Testis (tissue), 3 donors: ENCODE results near the gene GMEB2. TPM values are rescaled to one million over a fixed set of nuclear protein-coding genes. Genes with fewer than 3 reads are reported as not detected.

Experiments used
- DNase-seq: peaks from one replicate; pipeline ENCODE4 v3.0.0-alpha.2; 2019
- H3K27ac ChIP-seq, 2 donors: fragments of 200-600 bp; sonication (generic); one replicate each; pipeline ENCODE4 v1.5.1; 2019
- H3K27me3 ChIP-seq: fragments of 200-600 bp; sonication (generic); one replicate; pipeline ENCODE4 v1.5.1; 2019
- H3K36me3 ChIP-seq: fragments of 200-600 bp; sonication (generic); one replicate; pipeline ENCODE4 v1.5.1; 2017; ENCODE audit warnings: low read depth; ENCODE audit errors: missing control alignments
- H3K4me1 ChIP-seq: fragments of 200-600 bp; sonication (generic); one replicate; pipeline ENCODE4 v1.5.1; 2019
- H3K4me3 ChIP-seq, 2 donors: fragments of 200-600 bp; sonication (generic); one replicate each; pipeline ENCODE4 v1.5.1; 2017 to 2019
- H3K9me3 ChIP-seq: fragments of 200-600 bp; sonication (generic); one replicate; pipeline ENCODE4 v1.5.1; 2017
- POLR2A ChIP-seq: fragments of 450-650 bp; IDR thresholded peaks from one replicate; pipeline ENCODE4 v1.6.1; 2017; ENCODE audit warnings: antibody characterized with exemption, mild to moderate bottlenecking, moderate library complexity
- WGBS, 2 donors: methylation state at CpG; one replicate each; pipeline ENCODE4 v1.1.5; 2018; 5-methylcytosine and 5-hydroxymethylcytosine counted together
- intact Hi-C: fragments of 100-400 bp; cut with DNase I; formaldehyde crosslinking; loops from one replicate; pipeline ENCODE4 v1.15.1; 2023; ENCODE audit warnings: low total_unique reads
- polyA plus RNA-seq: library from polyadenylated mRNA; stranded (reverse); fragments of 350-450 nt; fragmentation: Illumina TruSeq; extraction: RNeasy Lipid Tissue Mini Kit (QIAGEN cat#74804); gene quantifications from one replicate; pipeline ENCODE4 v1.2.3, GENCODE V29; 2014; ENCODE audit warnings: low read depth, low replicate concordance; ENCODE audit not compliant: insufficient read depth
- total RNA-seq, 2 donors: library from RNA; depleted of rRNA; stranded (reverse); fragments of >200 nt; gene quantifications; one replicate each; pipeline ENCODE4 v1.2.3, GENCODE V29; 2016
- TF ChIP-seq, protein P1 (sequence below), 3 experiments: fragments of 450-650 bp in 2 of 3; fragments of 200-600 bp in 1 of 3; sonication (generic) in 1 of 3; IDR thresholded peaks; one replicate each; pipeline ENCODE4 v1.5.1; 2016 to 2019; ENCODE audit warnings: antibody characterized with exemption in 3 of 3, mild to moderate bottlenecking in 2 of 3, moderate library complexity in 1 of 3

GMEB2 gene
- total and polyA plus RNA-seq, 3 donors from 2014 or later = 20.3 to 33.1 (median 31.0) TPM

DNA sequence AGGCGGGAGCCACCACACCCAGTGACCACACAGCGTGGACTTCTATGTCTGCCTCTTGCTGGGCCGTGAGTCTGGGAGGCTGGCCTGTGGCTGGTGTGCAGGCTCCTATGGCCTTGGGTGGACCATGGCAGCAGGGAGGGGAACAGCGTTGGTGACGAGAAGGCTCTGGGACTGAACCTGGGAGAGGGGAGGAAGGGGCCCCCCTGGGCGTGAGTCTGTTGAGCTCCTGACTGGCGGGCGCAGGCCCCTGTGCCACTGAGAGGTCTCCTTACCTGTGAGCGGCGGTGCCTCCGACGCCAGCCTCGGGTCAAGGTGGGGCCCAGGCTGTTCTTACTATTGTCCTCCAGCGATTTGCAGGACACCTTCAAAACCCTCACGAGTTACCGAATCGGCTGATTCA, 40.1 kb downstream of the GMEB2 start:
- TF ChIP-seq POLR2A = no peak
- TF ChIP-seq, protein P1, sequence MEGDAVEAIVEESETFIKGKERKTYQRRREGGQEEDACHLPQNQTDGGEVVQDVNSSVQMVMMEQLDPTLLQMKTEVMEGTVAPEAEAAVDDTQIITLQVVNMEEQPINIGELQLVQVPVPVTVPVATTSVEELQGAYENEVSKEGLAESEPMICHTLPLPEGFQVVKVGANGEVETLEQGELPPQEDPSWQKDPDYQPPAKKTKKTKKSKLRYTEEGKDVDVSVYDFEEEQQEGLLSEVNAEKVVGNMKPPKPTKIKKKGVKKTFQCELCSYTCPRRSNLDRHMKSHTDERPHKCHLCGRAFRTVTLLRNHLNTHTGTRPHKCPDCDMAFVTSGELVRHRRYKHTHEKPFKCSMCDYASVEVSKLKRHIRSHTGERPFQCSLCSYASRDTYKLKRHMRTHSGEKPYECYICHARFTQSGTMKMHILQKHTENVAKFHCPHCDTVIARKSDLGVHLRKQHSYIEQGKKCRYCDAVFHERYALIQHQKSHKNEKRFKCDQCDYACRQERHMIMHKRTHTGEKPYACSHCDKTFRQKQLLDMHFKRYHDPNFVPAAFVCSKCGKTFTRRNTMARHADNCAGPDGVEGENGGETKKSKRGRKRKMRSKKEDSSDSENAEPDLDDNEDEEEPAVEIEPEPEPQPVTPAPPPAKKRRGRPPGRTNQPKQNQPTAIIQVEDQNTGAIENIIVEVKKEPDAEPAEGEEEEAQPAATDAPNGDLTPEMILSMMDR (IDR thresholded peaks at IDR 0.05) = no peak
- Histone ChIP-seq H3K27ac (no peak overlapping the region), H3K9me3 (no peaks in the 10 kb centered on the region), H3K4me1 (no peaks in the 10 kb centered on the region), H3K36me3 (no peaks in the 10 kb centered on the region), H3K4me3 (no peak overlapping the region), H3K27me3 (no peaks in the 10 kb centered on the region)
- WGBS, 2 donors = 95 to 100% methylated on average over 9 to 17 of the region's 17 CpGs
- no peak for DNase-seq
- intact Hi-C loops = no loop called here

DNA sequence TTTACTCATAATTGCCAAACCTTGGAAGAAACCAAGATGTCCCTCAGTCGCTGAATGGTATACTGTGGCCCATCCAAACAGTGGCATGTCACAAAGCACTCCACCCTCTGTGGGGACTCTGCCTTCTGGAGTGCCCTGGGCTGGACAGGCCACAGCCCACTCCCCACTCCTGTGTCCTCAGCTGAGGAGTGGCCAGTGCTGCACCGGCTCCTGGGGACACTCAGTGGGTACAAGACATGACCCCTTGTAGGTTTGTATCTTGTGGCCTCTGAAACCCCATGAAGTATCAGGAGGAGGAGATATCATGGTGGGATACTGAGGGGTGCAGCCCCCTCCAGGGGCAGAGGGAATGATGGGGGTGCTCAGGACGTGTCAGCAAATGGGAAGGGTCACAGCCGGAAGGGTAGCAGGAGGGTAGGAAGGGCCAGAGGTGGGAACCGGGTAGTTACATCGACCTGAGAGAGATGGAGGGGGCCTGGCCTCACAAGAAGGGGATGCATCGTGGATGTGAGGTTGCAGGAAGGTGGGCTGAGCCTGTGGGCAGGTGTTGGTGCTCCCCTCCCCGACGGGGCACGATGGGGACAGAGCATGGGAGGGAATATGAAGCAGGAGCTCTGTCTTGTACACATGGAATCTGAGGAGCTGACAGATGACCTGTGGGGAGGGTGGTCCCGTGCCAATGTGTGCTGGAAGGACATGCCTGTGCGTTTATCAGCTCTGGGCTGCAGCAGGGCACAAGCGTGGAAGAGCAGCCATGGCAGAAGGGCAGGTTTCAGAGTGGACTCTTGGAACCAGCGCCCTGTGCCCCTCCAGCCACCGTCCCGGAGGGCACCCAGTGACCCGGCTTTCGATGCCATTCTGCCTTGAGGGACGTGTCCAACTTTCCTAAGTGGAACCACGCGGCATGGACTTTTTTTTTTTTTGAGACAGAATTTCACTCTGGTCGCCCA, 41.0 kb downstream of the GMEB2 start:
- no peak for DNase-seq
- intact Hi-C loops = no loop called here
- H3K27me3 ChIP-seq = no peaks in the 10 kb centered on the region
- H3K9me3 ChIP-seq = no peaks in the 10 kb centered on the region
- no peak for TF ChIP-seq POLR2A
- TF ChIP-seq, protein P1 (IDR thresholded peaks at IDR 0.05) = no peak
- H3K36me3 ChIP-seq = no peaks in the 10 kb centered on the region
- 86 to 89% methylated on average over 21 to 22 of the region's 22 CpGs for WGBS, 2 donors
- no peak overlapping the region for H3K27ac ChIP-seq
- H3K4me3 ChIP-seq = no peak overlapping the region
- no peaks in the 10 kb centered on the region for H3K4me1 ChIP-seq

DNA sequence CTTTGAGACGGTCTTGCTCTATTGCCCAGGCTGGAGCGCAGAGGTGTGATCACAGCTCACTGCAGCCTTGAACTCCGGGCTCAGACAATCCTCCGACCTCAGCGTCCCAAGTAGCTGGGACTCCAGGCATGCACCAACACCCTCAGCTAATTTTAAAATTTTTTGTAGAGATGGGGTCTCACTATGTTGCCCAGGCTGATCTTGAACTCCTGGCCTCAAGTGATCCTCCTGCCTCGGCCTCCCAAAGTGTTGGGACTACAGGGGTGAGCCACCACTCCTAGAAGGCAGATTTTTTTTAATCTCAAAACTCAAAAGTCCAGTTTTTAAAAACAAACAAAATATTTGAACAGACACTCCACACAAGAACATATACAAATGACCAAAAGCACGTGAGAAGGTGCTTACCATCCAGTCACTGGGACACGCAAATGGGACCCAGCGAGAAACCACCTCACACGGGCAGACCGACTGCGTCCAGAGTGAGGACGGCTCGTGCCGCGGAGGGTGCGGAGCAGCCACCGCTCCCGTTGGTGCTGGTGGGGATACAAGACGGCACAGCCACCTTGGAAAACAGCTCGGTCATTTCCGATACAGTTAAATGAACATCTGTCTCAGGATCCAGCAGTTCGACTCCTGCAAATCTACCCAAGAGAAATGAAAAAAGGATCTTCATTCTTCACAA, 44.4 kb downstream of the GMEB2 start:
- intact Hi-C loops = no loop called here
- H3K9me3 ChIP-seq = no peaks in the 10 kb centered on the region
- no peak for TF ChIP-seq POLR2A
- TF ChIP-seq, protein P1 (IDR thresholded peaks at IDR 0.05) = no peak
- 85 to 87% methylated on average over 20 to 23 of the region's 23 CpGs for WGBS, 2 donors
- H3K27ac ChIP-seq = no peak overlapping the region
- H3K27me3 ChIP-seq = no peaks in the 10 kb centered on the region
- DNase-seq = no peak
- H3K4me3 ChIP-seq = no peak overlapping the region
- no peaks in the 10 kb centered on the region for H3K36me3 ChIP-seq
- no peaks in the 10 kb centered on the region for H3K4me1 ChIP-seq

DNA sequence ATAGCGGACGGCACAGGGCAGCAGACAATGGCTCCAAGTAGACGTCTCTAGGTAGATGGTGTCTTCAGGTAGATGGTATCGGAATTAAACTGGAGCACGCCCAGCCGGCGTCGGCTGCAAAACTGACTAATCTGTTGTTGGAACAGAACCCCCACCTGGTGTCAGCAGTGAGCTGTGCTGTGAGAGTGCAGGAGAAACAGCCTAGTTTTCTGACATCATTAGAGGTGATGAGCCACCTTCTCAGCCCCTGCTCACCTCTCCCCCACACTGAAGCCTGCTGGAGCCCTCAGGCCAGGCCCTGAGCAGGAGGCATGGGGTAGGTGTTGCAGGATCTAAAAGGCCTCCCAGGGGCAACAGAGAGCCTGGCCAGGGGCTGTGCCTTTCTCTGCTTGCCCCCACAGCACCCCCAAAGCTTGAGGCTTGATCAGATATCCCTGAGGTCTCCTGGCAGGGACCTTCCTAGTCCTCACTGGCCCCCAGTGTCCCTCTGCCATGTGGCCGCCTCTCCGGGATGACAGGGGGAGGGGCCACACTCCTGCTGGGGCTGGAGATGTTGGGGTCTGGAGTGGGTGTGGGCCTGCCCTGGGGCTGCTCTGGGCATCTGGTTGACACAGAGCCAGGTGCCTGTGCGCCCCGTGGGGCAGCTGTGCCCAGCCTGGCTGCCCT, 46.0 kb downstream of the GMEB2 start:
- H3K4me3 ChIP-seq = no peak overlapping the region
- TF ChIP-seq, protein P1 (IDR thresholded peaks at IDR 0.05) = no peak
- TF ChIP-seq POLR2A = no peak
- H3K4me1 ChIP-seq = no peaks in the 10 kb centered on the region
- H3K36me3 ChIP-seq = no peaks in the 10 kb centered on the region
- H3K9me3 ChIP-seq = no peaks in the 10 kb centered on the region
- peak; percentile 50 for DNase-seq
- intact Hi-C loops = no loop called here
- WGBS, 2 donors = 67 to 72% methylated on average over 4 to 10 of the region's 12 CpGs
- H3K27ac ChIP-seq = no peak overlapping the region
- no peaks in the 10 kb centered on the region for H3K27me3 ChIP-seq
